ENCODE data around the gene ANKRD13D.

GRCh38 chr11:67287355-67288197, 1.5 kb upstream of the ANKRD13D start:
- TF ChIP-seq POLR2A (IDR thresholded peaks at IDR 0.05; ENCODE audit: control extremely low read depth in 1 of 2, low read depth in 2 of 2, low read length in 2 of 2) (no peak), EGR1 (IDR thresholded peaks at IDR 0.05; ENCODE audit: borderline replicate concordance, low read depth, low read length) (no peak), JUN (IDR thresholded peaks at IDR 0.05; ENCODE audit: low read depth, low read length) (no peak), RAD21 (IDR thresholded peaks at IDR 0.05 in 1 of 2, conservative IDR thresholded peaks at IDR 0.05 in 1 of 2; ENCODE audit: low read depth in 2 of 2, low read length in 2 of 2) (no peak)
- TF ChIP-seq, protein P1, sequence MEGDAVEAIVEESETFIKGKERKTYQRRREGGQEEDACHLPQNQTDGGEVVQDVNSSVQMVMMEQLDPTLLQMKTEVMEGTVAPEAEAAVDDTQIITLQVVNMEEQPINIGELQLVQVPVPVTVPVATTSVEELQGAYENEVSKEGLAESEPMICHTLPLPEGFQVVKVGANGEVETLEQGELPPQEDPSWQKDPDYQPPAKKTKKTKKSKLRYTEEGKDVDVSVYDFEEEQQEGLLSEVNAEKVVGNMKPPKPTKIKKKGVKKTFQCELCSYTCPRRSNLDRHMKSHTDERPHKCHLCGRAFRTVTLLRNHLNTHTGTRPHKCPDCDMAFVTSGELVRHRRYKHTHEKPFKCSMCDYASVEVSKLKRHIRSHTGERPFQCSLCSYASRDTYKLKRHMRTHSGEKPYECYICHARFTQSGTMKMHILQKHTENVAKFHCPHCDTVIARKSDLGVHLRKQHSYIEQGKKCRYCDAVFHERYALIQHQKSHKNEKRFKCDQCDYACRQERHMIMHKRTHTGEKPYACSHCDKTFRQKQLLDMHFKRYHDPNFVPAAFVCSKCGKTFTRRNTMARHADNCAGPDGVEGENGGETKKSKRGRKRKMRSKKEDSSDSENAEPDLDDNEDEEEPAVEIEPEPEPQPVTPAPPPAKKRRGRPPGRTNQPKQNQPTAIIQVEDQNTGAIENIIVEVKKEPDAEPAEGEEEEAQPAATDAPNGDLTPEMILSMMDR (IDR thresholded peaks at IDR 0.05; ENCODE audit: control extremely low read depth in 1 of 3, insufficient read depth in 1 of 3, low read depth in 1 of 3, low read length in 3 of 3), result no peak
- TF ChIP-seq, protein P2, sequence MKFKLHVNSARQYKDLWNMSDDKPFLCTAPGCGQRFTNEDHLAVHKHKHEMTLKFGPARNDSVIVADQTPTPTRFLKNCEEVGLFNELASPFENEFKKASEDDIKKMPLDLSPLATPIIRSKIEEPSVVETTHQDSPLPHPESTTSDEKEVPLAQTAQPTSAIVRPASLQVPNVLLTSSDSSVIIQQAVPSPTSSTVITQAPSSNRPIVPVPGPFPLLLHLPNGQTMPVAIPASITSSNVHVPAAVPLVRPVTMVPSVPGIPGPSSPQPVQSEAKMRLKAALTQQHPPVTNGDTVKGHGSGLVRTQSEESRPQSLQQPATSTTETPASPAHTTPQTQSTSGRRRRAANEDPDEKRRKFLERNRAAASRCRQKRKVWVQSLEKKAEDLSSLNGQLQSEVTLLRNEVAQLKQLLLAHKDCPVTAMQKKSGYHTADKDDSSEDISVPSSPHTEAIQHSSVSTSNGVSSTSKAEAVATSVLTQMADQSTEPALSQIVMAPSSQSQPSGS (IDR thresholded peaks at IDR 0.05; ENCODE audit: low read length), result no peak
